Testis (tissue), 2 donors: ENCODE data around the gene LONRF2.

Experiments used
- CTCF ChIP-seq, 3 experiments: fragments of 450-650 bp in 2 of 3; fragments of 200-600 bp in 1 of 3; sonication (generic) in 1 of 3; IDR thresholded peaks; one replicate each; pipeline ENCODE4 v1.5.1; 2016 to 2019; ENCODE audit warnings: antibody characterized with exemption in 3 of 3, mild to moderate bottlenecking in 2 of 3, moderate library complexity in 1 of 3
- POLR2A ChIP-seq: fragments of 450-650 bp; IDR thresholded peaks from one replicate; pipeline ENCODE4 v1.6.1; 2017; ENCODE audit warnings: antibody characterized with exemption, mild to moderate bottlenecking, moderate library complexity

- TF ChIP-seq CTCF (IDR thresholded peaks at IDR 0.05) (no peak), POLR2A (no peak)
Measured at GRCh38 chr2:100289020-100289419, 33.3 kb downstream of the LONRF2 start.
